SH-SY5Y (cell line): ENCODE results near the gene XRCC6.
A peak's percentile ranks its signal among the peaks of the same experiment; 100 is the strongest.

Experiments used
- GATA2 ChIP-seq: IDR thresholded peaks from 2 replicates; pipeline ENCODE4 v1.6.1; 2011; ENCODE audit warnings: mild to moderate bottlenecking, low read depth, low read length
- GATA3 ChIP-seq: IDR thresholded peaks from 2 replicates; pipeline ENCODE4 v1.6.1; 2011; ENCODE audit warnings: low read depth, mild to moderate bottlenecking, low read length, moderate library complexity

XRCC6 gene

GRCh38 chr22:41660416-41660815 is 39.3 kb downstream of the XRCC6 start:
- TF ChIP-seq GATA3: no peak
- TF ChIP-seq GATA2: no peak

GRCh38 chr22:41661088-41661487 is 40.0 kb downstream of the XRCC6 start:
- TF ChIP-seq GATA2 (no peak), GATA3 (no peak)

GRCh38 chr22:41661713-41662112 is 40.6 kb downstream of the XRCC6 start:
- no peak for TF ChIP-seq GATA2
- TF ChIP-seq GATA3: no peak

GRCh38 chr22:41664490-41664889 is 43.4 kb downstream of the XRCC6 start:
- TF ChIP-seq GATA3 (no peak), GATA2 (no peak)

GRCh38 chr22:41664951-41665350 is 43.9 kb downstream of the XRCC6 start:
- no peak for TF ChIP-seq GATA2
- TF ChIP-seq GATA3: no peak

- no peak for TF ChIP-seq GATA3
- TF ChIP-seq GATA2: no peak
Observed at GRCh38 chr22:41668971-41669911, 48.1 kb downstream of the XRCC6 start.

GRCh38 chr22:41672780-41673509 is 51.9 kb downstream of the XRCC6 start:
- TF ChIP-seq GATA3 (no peak), GATA2 (no peak)

GRCh38 chr22:41674846-41675340 is 53.8 kb downstream of the XRCC6 start:
- no peak for TF ChIP-seq GATA3
- TF ChIP-seq GATA2: no peak

GRCh38 chr22:41676134-41676533 is 55.0 kb downstream of the XRCC6 start:
- TF ChIP-seq GATA2 (no peak), GATA3 (no peak)

GRCh38 chr22:41681616-41682015 is 60.5 kb downstream of the XRCC6 start:
- TF ChIP-seq GATA2 (no peak), GATA3 (no peak)

- TF ChIP-seq GATA2 (0 out of 2 replicates have a peak, but pooled peaks have one; percentile 28), GATA3 (no peak)
Observed at GRCh38 chr22:41682033-41682807, 61.1 kb downstream of the XRCC6 start.

- TF ChIP-seq GATA3: no peak
- TF ChIP-seq GATA2: no peak
Observed at GRCh38 chr22:41683052-41683451, 62.0 kb downstream of the XRCC6 start.

GRCh38 chr22:41683616-41684015 is 62.5 kb downstream of the XRCC6 start:
- TF ChIP-seq GATA3 (no peak), GATA2 (no peak)

- TF ChIP-seq GATA3 (no peak), GATA2 (no peak)
Observed at GRCh38 chr22:41684194-41684593, 63.1 kb downstream of the XRCC6 start.
